ENCODE results near the gene IFITM10. TPM values are rescaled to one million over a fixed set of nuclear protein-coding genes. Genes with fewer than 3 reads are reported as not detected.

Gene IFITM10
- total and polyA plus RNA-seq, 10 of the 15 experiments (the other 5 are each of a cell fraction or from before 2014, with no cell fraction given) = 0.04 to 0.27 TPM; not detected in 8

DNA sequence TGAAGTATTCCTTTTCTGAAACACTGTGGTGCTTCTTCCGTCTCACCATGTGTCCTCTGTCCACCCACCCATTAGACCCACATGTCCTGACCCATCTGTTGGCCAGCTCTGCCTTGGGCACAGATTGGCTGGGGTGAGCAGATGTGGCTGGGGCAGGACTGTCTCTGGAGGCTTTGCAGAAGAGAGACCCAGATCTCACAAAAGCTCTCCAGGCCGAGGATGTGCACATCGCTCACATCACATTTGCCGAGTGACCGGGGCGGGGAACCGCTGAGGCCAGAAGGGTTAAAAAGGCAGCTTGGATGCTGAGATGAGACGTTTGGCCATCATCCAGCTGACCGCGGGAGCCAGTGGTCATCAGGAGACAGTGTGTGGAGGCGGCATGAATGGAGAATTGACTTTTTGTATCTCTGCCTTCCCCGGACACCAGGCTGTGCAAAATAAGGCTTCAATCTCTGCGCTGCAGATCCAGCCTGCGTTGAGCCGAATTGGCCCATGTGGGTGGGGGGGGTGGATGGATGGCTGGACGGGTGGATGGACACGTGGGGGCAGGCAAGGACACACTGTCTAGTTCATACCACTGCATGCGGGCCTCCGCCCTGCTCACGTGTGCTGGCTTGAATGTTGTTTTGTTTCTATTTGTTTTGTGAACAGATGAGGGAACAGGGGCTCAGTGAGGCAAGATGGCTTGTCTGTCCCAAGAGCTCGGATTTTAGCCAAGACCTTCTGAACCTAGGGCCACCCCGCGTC lies 6.1 kb downstream of the IFITM10 start (continued):
- no peak for TF ChIP-seq IRF4 (IDR thresholded peaks at IDR 0.05; ENCODE audit: low read depth, low read length)
- TF ChIP-seq, protein P1, sequence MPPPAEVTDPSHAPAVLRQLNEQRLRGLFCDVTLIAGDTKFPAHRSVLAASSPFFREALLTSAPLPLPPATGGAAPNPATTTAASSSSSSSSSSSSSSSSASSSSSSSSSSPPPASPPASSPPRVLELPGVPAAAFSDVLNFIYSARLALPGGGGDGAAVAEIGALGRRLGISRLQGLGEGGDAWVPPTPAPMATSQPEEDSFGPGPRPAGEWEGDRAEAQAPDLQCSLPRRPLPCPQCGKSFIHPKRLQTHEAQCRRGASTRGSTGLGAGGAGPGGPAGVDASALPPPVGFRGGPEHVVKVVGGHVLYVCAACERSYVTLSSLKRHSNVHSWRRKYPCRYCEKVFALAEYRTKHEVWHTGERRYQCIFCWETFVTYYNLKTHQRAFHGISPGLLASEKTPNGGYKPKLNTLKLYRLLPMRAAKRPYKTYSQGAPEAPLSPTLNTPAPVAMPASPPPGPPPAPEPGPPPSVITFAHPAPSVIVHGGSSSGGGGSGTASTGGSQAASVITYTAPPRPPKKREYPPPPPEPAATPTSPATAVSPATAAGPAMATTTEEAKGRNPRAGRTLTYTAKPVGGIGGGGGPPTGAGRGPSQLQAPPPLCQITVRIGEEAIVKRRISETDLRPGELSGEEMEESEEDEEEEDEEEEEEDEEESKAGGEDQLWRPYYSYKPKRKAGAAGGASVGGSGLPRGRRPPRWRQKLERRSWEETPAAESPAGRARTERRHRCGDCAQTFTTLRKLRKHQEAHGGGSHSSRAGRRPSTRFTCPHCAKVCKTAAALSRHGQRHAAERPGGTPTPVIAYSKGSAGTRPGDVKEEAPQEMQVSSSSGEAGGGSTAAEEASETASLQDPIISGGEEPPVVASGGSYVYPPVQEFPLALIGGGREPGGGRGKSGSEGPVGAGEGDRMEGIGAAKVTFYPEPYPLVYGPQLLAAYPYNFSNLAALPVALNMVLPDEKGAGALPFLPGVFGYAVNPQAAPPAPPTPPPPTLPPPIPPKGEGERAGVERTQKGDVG (CRISPR knock-in tag; IDR thresholded peaks at IDR 0.05) = no peak

GRCh38 chr11:1743585-1744136 lies 6.7 kb downstream of the IFITM10 start:
- H3K9ac ChIP-seq (ENCODE audit: control insufficient read depth, insufficient read depth, low read length) = no peak overlapping the region
- H3K36me3 ChIP-seq (ENCODE audit: control insufficient read depth in 2 of 2, insufficient read depth in 2 of 2, low read length in 1 of 2) = no peaks in the 10 kb centered on the region
- POLR2A ChIA-PET = no interaction called here
- no peaks in the 10 kb centered on the region; a peak in 1 of 4 replicates for H3K27me3 ChIP-seq (replicated peaks in 1 of 2; ENCODE audit: control insufficient read depth in 2 of 2, insufficient read depth in 2 of 2, low read length in 1 of 2)
- DNase-seq (ENCODE audit: low read depth, low spot score) (no peak), FAIRE-seq (no peak), ATAC-seq (no peak)
- SMC1A ChIA-PET (ENCODE audit: uncharacterized antibody, unreplicated experiment) = no interaction called here
- H4K20me1 ChIP-seq (ENCODE audit: control insufficient read depth, insufficient read depth) = no peaks in the 10 kb centered on the region
- H3K9me3 ChIP-seq (replicated peaks; ENCODE audit: control insufficient read depth, insufficient read depth, low read length) = no peaks in the 10 kb centered on the region; the same call in 2 of the 3 replicates
- H3K4me2 ChIP-seq (ENCODE audit: control insufficient read depth, insufficient read depth) = no peak overlapping the region
- intact Hi-C loops (cut with micrococcal nuclease; ENCODE audit: unreplicated experiment) = no loop called here
- BruUV-seq (replicated peaks) = no TSS peak
- RAD21 ChIA-PET (ENCODE audit: unreplicated experiment) = no interaction called here
- CTCF ChIA-PET = no interaction called here
- in situ Hi-C loops (cut with MboI) = no loop called here
- H3K27ac ChIP-seq (ENCODE audit: control insufficient read depth, insufficient read depth) = no peak overlapping the region
- no peak overlapping the region for H2AFZ ChIP-seq (ENCODE audit: control insufficient read depth, low read depth, low read length)
- TF ChIP-seq ZNF207 (IDR thresholded peaks at IDR 0.05; ENCODE audit: borderline replicate concordance) (no peak), MTA3 (IDR thresholded peaks at IDR 0.05; ENCODE audit: borderline replicate concordance, low read length) (no peak), NFYB (IDR thresholded peaks at IDR 0.05; ENCODE audit: insufficient read depth, low read depth, low read length) (no peak), CEBPB (IDR thresholded peaks at IDR 0.05; ENCODE audit: borderline replicate concordance in 1 of 2, low read depth in 2 of 2, low read length in 2 of 2) (no peak), TBL1XR1 (IDR thresholded peaks at IDR 0.05; ENCODE audit: low read depth, low read length) (no peak), ZBTB40 (IDR thresholded peaks at IDR 0.05; ENCODE audit: borderline replicate concordance) (no peak), ZNF217 (IDR thresholded peaks at IDR 0.05) (no peak), RUNX3 (IDR thresholded peaks at IDR 0.05; ENCODE audit: low read length) (no peak)
- no peaks in the 10 kb centered on the region for H3K79me2 ChIP-seq (ENCODE audit: control insufficient read depth, insufficient read depth, low read length)
- no peaks in the 10 kb centered on the region for H3K4me1 ChIP-seq (ENCODE audit: control insufficient read depth, insufficient read depth, low read length)
- no peak overlapping the region for H3K4me3 ChIP-seq
- WGBS (ENCODE audit: insufficient coverage, insufficient replicate concordance, low lambda C conversion rate, missing lambda C conversion rate) = 35% methylated on average over 9 of the region's 10 CpGs

All from GM12878 (cell line).